Sciatic nerve (tissue), 2 donors: ENCODE data around the gene SHISA7. TPM values are rescaled to one million over a fixed set of nuclear protein-coding genes. Genes with fewer than 3 reads are reported as not detected.

Source experiments
- ATAC-seq: fragments of 200-7000 bp; cut with Tn5 transposase; one replicate; pipeline ENCODE4 v1.9.1; 2020; ENCODE audit warnings: mild to moderate bottlenecking, moderate library complexity
- DNase-seq: peaks from one replicate; pipeline ENCODE4 v3.0.0-alpha.2; 2020; ENCODE audit warnings: low spot score
- intact Hi-C: fragments of 100-400 bp; cut with DNase I; formaldehyde crosslinking; loops from one replicate; pipeline ENCODE4 v1.14.2; 2022
- total RNA-seq: library from RNA; stranded (reverse); fragmentation: NEBNext Ultra II Directional; extraction: Animal tissue kit (Norgen Biotek cat#: 25700); gene quantifications from one replicate; pipeline ENCODE4 v1.2.1, GENCODE V29; 2021
- donor health status: DM: no; HTN: no; CAD: no.
- donor health status: DM: no; HTN: no; CAD: no.

Gene SHISA7
- total RNA-seq = 9.0 TPM

GRCh38 chr19:55443045-55443823 lies at the start of gene SHISA7:
SHISA7 (minus strand) TSS chr19:55443300; CDS start chr19:55442863, 437 bp downstream.
- DNase-seq = no peak
- ATAC-seq = no peak
- intact Hi-C loops = no loop called here

- intact Hi-C loops = no loop called here
- ATAC-seq = no peak
- no peak for DNase-seq
These were observed 49.4 kb upstream of the SHISA7 start for GRCh38 chr19:55492362-55492944.

GRCh38 chr19:55491546-55492360 lies 48.7 kb upstream of the SHISA7 start:
- DNase-seq (no peak), ATAC-seq (no peak)
- intact Hi-C loops = no loop called here

DNA sequence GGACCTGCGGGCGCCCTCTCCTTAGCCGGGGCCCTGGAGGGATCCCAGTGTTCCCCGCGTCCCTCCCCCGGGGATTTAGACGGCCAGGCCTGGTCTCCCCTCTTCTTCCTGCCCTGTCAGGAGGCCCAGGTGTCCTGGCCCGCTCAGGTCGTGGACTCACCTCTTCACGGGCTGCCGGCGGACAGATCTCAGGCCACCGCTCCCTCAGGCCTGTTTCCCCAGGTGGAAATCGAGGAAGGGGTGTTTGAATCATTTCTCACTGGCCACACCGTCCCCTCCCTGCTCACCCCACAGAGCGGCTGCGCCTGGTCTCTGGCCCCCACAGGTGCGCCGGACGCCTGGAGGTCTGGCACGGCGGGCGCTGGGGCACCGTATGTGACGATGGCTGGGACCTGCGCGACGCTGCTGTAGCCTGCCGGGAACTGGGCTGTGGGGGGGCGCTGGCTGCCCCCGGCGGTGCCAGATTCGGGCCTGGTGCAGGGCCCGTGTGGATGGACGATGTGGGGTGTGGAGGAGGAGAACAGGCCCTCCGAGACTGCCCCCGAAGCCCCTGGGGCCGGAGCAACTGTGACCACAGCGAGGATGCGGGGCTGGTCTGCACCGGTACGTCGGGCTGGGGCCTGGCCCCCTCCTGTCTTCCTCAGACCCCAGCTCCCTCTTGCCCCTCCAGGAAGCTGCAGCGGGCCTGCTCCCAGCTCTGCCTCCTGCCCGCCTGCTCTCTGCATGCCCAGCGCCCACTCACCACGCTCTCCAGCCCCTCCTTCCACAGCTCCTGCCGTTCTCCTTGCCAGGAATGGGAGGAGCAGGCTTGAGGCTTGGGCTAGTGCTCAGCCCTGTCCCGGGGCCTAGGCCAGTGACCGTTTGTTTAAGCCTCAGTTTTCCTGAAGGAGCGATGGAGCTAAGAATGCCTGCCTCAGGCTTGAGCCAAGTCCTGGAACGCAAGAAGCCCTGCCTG lies 47.7 kb upstream of the SHISA7 start:
- intact Hi-C loops = no loop called here
- DNase-seq (no peak), ATAC-seq (no peak)

- no peak for ATAC-seq
- intact Hi-C loops = no loop called here
- DNase-seq = no peak
These were observed 46.8 kb upstream of the SHISA7 start for GRCh38 chr19:55489711-55490477.

DNA sequence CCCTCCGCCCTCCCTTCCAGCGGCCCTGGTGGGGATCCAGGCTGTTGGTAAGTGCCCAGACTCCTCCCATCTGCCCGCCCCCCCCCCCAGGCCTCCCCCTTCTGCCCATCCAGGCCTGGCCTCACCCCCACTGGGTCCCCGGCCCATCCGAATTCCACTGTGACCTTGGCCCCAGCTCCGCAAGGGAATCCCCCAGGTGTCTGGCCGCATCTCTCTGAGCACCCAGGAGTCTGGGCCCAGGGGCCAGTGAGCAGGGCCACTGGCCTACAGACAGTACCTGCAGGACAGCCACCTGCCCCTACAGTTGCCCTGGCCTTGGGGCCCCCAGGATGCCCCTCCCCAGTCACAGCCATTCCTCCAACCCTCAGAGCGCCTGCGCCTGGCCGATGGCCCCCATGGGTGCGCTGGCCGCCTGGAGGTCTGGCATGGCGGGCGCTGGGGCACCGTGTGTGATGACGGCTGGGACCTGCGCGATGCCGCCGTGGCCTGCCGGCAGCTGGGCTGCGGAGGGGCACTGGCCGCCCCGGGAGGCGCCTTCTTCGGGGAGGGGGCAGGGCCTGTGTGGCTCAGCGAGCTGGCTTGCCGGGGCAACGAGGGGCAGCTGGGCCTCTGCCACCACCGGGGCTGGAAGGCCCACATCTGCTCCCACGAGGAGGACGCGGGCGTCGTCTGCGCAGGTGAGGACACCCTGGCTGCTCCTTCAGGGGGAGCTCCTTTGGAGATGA lies 46.0 kb upstream of the SHISA7 start:
- ATAC-seq (no peak), DNase-seq (no peak)
- intact Hi-C loops = no loop called here

- ATAC-seq (peak; percentile 25), DNase-seq (no peak)
- intact Hi-C loops = no loop called here
These were observed 45.0 kb upstream of the SHISA7 start, which contains the start of gene SSC5D for GRCh38 chr19:55487924-55488687. SSC5D (plus strand) TSS chr19:55488436; CDS start chr19:55488590, 154 bp downstream.

- ATAC-seq (peak; percentile 78), DNase-seq (peak; percentile 87)
- intact Hi-C loops = no loop called here
These were observed 44.1 kb upstream of the SHISA7 start for GRCh38 chr19:55486971-55487923.

GRCh38 chr19:55486043-55486970 lies 43.2 kb upstream of the SHISA7 start:
- intact Hi-C loops = no loop called here
- ATAC-seq = no peak
- DNase-seq = no peak

DNA sequence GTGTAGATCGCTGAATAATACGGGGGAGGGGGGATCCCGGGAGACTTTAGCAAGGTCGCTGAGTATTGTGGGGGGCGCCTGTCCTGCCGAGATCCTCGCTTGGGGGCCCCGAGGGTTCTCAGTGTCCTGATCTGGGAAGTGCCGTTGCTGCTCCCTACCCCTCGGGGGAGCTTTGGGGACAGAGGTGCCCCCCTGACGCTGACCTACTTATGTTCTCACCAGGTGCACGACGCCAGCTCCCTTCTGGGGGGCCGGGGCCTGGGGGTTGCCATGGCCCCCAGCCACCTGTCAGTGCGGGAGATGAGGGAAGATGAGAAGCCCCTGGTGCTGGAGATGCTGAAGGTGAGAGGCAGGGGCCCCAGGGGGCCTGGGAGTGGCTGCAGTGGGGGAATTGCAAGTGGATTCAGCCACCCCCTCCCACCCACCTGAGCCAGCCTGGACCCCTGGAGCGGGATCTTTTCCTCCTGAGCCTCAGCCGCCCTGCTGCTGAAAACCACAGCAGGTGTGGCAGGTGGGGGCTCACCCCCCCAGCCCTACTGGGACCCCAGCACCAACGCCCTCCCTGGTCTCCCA lies 42.4 kb upstream of the SHISA7 start:
- intact Hi-C loops = no loop called here
- DNase-seq (no peak), ATAC-seq (no peak)

GRCh38 chr19:55484593-55485438 lies 41.7 kb upstream of the SHISA7 start, which contains the start of gene NAT14:
NAT14 (plus strand) TSS chr19:55485188; CDS start chr19:55485709, 521 bp downstream.
- ATAC-seq (peak; percentile 63), DNase-seq (no peak)
- intact Hi-C loops = no loop called here

DNA sequence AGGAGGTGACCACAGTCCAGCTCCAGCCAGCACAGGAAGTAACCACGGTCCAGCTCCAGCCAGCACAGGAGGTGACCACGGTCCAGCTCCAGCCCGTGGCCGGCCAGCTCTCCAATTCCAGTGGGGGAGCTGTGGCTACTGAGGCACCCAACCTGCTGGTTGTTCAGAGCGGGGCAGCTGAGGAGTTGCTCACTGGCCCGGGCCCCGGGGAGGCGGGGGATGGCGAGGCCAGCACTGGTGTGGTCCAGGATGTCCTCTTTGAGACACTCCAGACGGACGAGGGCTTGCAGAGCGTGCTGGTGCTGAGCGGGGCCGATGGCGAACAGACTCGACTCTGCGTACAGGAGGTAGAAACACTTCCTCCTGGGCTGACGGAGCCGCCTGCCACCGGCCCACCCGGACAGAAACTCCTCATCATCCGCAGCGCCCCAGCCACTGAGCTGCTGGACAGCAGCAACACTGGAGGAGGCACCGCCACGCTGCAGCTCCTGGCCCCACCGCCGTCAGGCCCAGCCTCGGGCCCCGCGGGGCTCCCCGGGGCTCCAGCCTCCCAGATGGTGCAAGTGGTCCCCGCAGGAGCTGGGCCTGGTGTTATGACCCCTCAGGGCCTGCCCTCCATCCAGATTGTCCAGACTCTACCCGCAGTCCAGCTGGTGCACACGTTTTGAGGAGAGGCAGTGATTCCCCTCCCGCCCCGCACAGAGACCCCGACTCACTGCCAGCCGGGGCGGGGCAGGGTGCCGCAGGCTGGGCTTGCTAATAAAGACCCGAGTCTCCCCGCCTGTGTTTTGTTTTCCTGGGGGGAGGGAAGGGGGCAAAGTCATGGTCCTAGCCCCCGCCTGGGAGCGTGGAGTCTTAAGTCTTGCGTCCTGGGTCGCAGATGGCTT lies 40.8 kb upstream of the SHISA7 start:
- intact Hi-C loops = no loop called here
- DNase-seq = no peak
- ATAC-seq = no peak
